SK-N-SH (cell line): ENCODE measurements around the gene MYLK4. TPM values are rescaled to one million over a fixed set of nuclear protein-coding genes. Genes with fewer than 3 reads are reported as not detected.

Experiments
- CTCF ChIA-PET: fragments of 300-600, 350-600 bp; formaldehyde crosslinking; extraction: SDS; loops from one replicate; lab custom pipeline; 2021; lab: Yijun Ruan, JAX
- POLR2A ChIA-PET: fragments of 350-600 bp; sonication (Branson Sonifier 250); formaldehyde crosslinking; extraction: SDS; loops from one replicate; lab custom pipeline; 2020; ENCODE audit warnings: antibody characterized with exemption, inconsistent platforms; lab: Yijun Ruan, JAX
- DNase-seq: peaks from one replicate; pipeline ENCODE4 v3.0.0; 2012
- H2AFZ ChIP-seq: fragments of 200-600 bp; sonication (generic); 2 replicates; pipeline ENCODE4 v1.8.1; 2016; ENCODE audit warnings: antibody characterized with exemption, mild to moderate bottlenecking, low read depth
- H3F3A ChIP-seq: fragments of 200-600 bp; sonication (generic); replicated peaks from 2 replicates; pipeline ENCODE3; 2016; ENCODE audit warnings: antibody characterized with exemption, mild to moderate bottlenecking; ENCODE audit not compliant: insufficient read depth
- H3K27ac ChIP-seq, 2 experiments: fragments of 200-500 bp in 1 of 2; fragments of 200-600 bp in 1 of 2; sonication (Bioruptor generic) in 1 of 2; sonication (generic), shearing (Covaris generic) in 1 of 2; 2 replicates each; pipeline versions ENCODE4 v1.5.1 to v1.6.1; 2014 to 2016; ENCODE audit warnings: low read depth in 2 of 2, inconsistent platforms in 1 of 2, low read length in 1 of 2, mild to moderate bottlenecking in 1 of 2, mixed read lengths in 1 of 2
- H3K27me3 ChIP-seq: fragments of 200-600 bp; sonication (generic), shearing (Covaris generic); 2 replicates; pipeline ENCODE4 v1.6.1; 2016; ENCODE audit warnings: mixed run types; ENCODE audit not compliant: insufficient read depth
- H3K36me3 ChIP-seq, 2 experiments: fragments of 200-500 bp in 1 of 2; fragments of 200-600 bp in 1 of 2; sonication (Bioruptor generic) in 1 of 2; sonication (generic) in 1 of 2; replicated peaks in 1 of 2; 2 replicates each; pipeline versions ENCODE3 to v1.5.1; 2014 to 2016; ENCODE audit warnings: low read length in 1 of 2, mild to moderate bottlenecking in 1 of 2; ENCODE audit not compliant: insufficient read depth in 2 of 2, control insufficient read depth in 1 of 2
- H3K4me1 ChIP-seq, 2 experiments: fragments of 200-500 bp in 1 of 2; fragments of 200-600 bp in 1 of 2; sonication (Bioruptor generic) in 1 of 2; sonication (generic), shearing (Covaris generic) in 1 of 2; 2 replicates each; pipeline versions ENCODE4 v1.5.1 to v1.6.1; 2014 to 2016; ENCODE audit warnings: low read depth in 1 of 2, low read length in 1 of 2, mixed run types in 1 of 2; ENCODE audit not compliant: insufficient read depth in 2 of 2, control insufficient read depth in 1 of 2
- H3K4me2 ChIP-seq: fragments of 200-600 bp; sonication (generic), shearing (Covaris generic); 2 replicates; pipeline ENCODE4 v1.6.1; 2017; ENCODE audit warnings: mixed run types
- H3K4me3 ChIP-seq, 2 experiments: fragments of 200-500 bp in 1 of 2; fragments of 200-600 bp in 1 of 2; sonication (Bioruptor generic) in 1 of 2; sonication (generic), shearing (Covaris generic) in 1 of 2; 2 replicates each; pipeline versions ENCODE4 v1.5.1 to v1.8.1; 2014 to 2016; ENCODE audit warnings: low read depth in 2 of 2, inconsistent platforms in 1 of 2, low read length in 1 of 2, mild to moderate bottlenecking in 1 of 2, mixed read lengths in 1 of 2, moderate library complexity in 1 of 2
- H3K79me2 ChIP-seq: fragments of 200-600 bp; sonication (generic); 2 replicates; pipeline ENCODE4 v1.8.1; 2017; ENCODE audit warnings: mild to moderate bottlenecking; ENCODE audit not compliant: insufficient read depth
- H3K9ac ChIP-seq: fragments of 200-600 bp; sonication (generic); 2 replicates; pipeline ENCODE4 v1.6.1; 2017; ENCODE audit warnings: mixed run types
- H3K9me2 ChIP-seq: fragments of 200-600 bp; sonication (generic); 2 replicates; pipeline ENCODE4 v1.6.1; 2017; ENCODE audit warnings: mixed run types
- H3K9me3 ChIP-seq: fragments of 200-600 bp; sonication (generic); 2 replicates; pipeline ENCODE4 v1.6.1; 2017; ENCODE audit warnings: mixed run types, mild to moderate bottlenecking, moderate library complexity
- H4K20me1 ChIP-seq: fragments of 200-600 bp; sonication (generic); 2 replicates; pipeline ENCODE4 v1.6.1; 2017; ENCODE audit warnings: mild to moderate bottlenecking, mixed run types; ENCODE audit not compliant: insufficient read depth
- CHD2 ChIP-seq: fragments of 150-350 bp; IDR thresholded peaks from 2 replicates; pipeline ENCODE4 v1.6.1; 2018; ENCODE audit warnings: low read length; ENCODE audit not compliant: partially characterized antibody
- EZH2phosphoT487 ChIP-seq: fragments of 200-600 bp; sonication (generic); IDR thresholded peaks from 2 replicates; pipeline ENCODE4 v1.6.1; 2017; ENCODE audit warnings: low read depth, mixed run types, mild to moderate bottlenecking, antibody characterized with exemption, moderate library complexity, borderline replicate concordance
- GABPA ChIP-seq: IDR thresholded peaks from 2 replicates; pipeline ENCODE4 v1.4.0; 2012; ENCODE audit warnings: low read depth, mild to moderate bottlenecking
- GATA2 ChIP-seq: sonication (generic); formaldehyde crosslinking; IDR thresholded peaks from 2 replicates; pipeline ENCODE4 v1.5.0; 2020; ENCODE audit warnings: mild to moderate bottlenecking, missing genetic modification reagents
- MEF2A ChIP-seq: IDR thresholded peaks from 2 replicates; pipeline ENCODE4 v1.4.0; 2012; ENCODE audit warnings: low read depth, borderline replicate concordance
- NFIC ChIP-seq: IDR thresholded peaks from 2 replicates; pipeline ENCODE4 v1.4.0; 2012; ENCODE audit warnings: borderline replicate concordance
- NRF1 ChIP-seq: IDR thresholded peaks from 2 replicates; pipeline ENCODE4 v1.6.1; 2012; ENCODE audit warnings: low read depth, mild to moderate bottlenecking, low read length
- POLR2AphosphoS5 ChIP-seq: IDR thresholded peaks from 2 replicates; pipeline ENCODE4 v1.6.1; 2012; ENCODE audit warnings: low read depth, low read length
- RAD21 ChIP-seq: IDR thresholded peaks from 2 replicates; pipeline ENCODE4 v1.6.1; 2012; ENCODE audit warnings: mild to moderate bottlenecking, low read length
- RCOR1 ChIP-seq: fragments of 150-350 bp; IDR thresholded peaks from 2 replicates; pipeline ENCODE4 v1.6.1; 2017; ENCODE audit warnings: antibody characterized with exemption, low read length
- RXRA ChIP-seq: IDR thresholded peaks from 2 replicates; pipeline ENCODE4 v1.4.0; 2012; ENCODE audit warnings: low read depth, mild to moderate bottlenecking, borderline replicate concordance
- SMC3 ChIP-seq: IDR thresholded peaks from 2 replicates; pipeline ENCODE4 v1.6.1; 2012; ENCODE audit warnings: low read depth, low read length, improper control_type of control experiment
- TAF1 ChIP-seq: IDR thresholded peaks from 2 replicates; pipeline ENCODE4 v1.6.1; 2012; ENCODE audit warnings: low read depth, mild to moderate bottlenecking, low read length, moderate library complexity, borderline replicate concordance
- TCF12 ChIP-seq: IDR thresholded peaks from 2 replicates; pipeline ENCODE4 v1.4.0; 2012
- WGBS: methylation state at CpG from one replicate; pipeline ENCODE4 v1.1.6; 2017; ENCODE audit warnings: low lambda C conversion rate; 5-methylcytosine and 5-hydroxymethylcytosine counted together
- polyA plus RNA-seq, 3 experiments: library from polyadenylated mRNA; depleted of rRNA; stranded (reverse); fragments of >200 nt; gene quantifications; 2 replicates each; pipeline ENCODE4 v1.2.3, GENCODE V29; 2012
- TF ChIP-seq, protein P1 (sequence below): IDR thresholded peaks from 2 replicates; pipeline ENCODE4 v1.4.0; 2012; ENCODE audit warnings: low read depth, borderline replicate concordance
- TF ChIP-seq, protein P2 (sequence below): IDR thresholded peaks from 2 replicates; pipeline ENCODE4 v1.4.0; 2012; ENCODE audit warnings: low read depth
- TF ChIP-seq, protein P3 (sequence below): IDR thresholded peaks from 2 replicates; pipeline ENCODE4; 2012
- TF ChIP-seq, protein P4 (sequence below): IDR thresholded peaks from 2 replicates; pipeline ENCODE4 v1.6.1; 2012; ENCODE audit warnings: mild to moderate bottlenecking, low read depth, low read length, moderate library complexity

MYLK4 gene
- polyA plus RNA-seq, 1 of the 3 experiments (the other 2 are of a cell fraction), result 0.16 TPM

DNA sequence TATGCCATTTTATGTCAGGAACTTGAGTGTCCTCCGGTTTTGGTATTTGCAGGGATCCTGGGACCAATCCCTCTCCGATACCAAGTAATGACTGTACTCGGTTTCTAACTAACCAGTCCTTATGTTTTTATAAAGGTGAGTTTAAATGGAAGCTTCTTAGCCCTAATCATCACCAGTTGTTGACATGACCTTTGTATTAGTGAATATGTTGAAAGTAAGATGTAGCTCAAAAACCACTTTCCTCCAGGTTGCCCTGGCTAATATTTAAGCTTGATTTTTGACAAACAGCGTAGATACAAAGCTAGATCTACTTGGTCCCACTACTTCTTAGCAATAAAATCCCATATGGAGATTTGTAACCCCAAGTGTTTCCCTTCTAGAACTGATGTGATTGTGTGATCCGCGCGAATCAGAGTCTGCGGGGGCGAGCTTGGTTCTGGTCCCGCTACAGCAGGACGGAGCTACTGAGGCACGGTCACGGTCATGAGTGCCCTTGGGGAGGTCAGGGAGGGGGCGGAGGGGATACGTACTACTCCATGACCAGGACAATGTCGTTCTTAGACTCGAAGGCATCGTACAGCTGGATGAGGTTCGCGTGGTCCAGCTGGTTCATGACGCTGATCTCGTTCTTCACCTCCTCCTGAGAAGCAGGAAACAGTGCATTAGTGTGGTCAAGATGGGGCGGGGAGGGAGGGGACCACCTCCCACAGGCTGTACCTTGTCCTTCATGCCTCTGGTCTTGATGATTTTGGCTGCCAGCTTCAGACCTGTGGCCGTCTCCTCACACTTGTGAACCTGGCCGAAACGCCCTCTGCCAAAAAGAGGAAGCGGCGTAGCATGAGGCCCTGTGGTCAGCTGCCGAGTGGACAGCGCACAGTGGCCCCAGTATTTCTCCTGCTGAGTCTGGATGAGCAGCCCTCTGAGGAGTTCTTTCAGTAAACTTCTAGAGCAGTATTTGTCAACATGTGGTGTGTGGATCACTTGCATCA, 65.7 kb downstream of the MYLK4 start (continued):
- TF ChIP-seq, protein P1, sequence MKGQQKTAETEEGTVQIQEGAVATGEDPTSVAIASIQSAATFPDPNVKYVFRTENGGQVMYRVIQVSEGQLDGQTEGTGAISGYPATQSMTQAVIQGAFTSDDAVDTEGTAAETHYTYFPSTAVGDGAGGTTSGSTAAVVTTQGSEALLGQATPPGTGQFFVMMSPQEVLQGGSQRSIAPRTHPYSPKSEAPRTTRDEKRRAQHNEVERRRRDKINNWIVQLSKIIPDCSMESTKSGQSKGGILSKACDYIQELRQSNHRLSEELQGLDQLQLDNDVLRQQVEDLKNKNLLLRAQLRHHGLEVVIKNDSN, result no peak
- no peak for TF ChIP-seq GATA2 (CRISPR knock-in tag)
- TF ChIP-seq NFIC, result no peak
- no peak for TF ChIP-seq POLR2AphosphoS5
- TF ChIP-seq MEF2A, result no peak
- TF ChIP-seq CHD2, result no peak
- no peak for TF ChIP-seq RAD21
- TF ChIP-seq, all 33 proteins: peak for 0

DNA sequence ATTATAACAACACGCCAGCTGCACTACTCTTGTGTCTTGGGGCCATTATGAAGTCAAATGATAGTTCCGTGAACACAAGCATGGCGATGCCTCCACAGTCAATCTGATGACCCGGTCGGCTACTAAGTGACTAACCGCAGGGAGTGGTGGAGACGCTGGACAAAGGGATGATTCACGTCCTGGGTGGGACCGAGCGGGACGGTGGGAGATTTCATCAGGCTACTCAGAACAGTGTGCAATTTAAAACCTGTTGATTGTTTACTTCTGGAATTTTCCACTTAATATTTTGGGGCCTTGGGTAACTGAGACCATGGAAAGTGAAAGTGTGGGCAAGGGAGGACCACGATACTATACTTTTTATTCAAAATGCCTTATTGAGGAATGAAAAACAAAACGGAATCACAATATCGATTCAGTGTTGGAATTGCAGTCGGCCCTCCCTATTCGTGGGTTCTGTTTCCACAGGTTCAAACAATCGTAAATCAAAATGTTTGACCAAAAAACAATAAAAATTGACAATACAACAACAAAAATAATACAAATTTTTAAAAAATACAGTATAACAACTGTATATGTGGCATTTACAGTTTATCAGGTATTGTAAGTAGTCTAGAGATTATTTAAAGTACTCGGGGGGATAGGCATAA, 66.5 kb downstream of the MYLK4 start:
- DNase-seq, result no peak
- CTCF ChIA-PET, result interaction anchor here (0.7 kb wide), 1 partner anchor 66 kb away, joined by 3 read pairs; no protein-coding TSS in a partner anchor
- WGBS, result 80% methylated on average over 18 of the region's 18 CpGs

DNA sequence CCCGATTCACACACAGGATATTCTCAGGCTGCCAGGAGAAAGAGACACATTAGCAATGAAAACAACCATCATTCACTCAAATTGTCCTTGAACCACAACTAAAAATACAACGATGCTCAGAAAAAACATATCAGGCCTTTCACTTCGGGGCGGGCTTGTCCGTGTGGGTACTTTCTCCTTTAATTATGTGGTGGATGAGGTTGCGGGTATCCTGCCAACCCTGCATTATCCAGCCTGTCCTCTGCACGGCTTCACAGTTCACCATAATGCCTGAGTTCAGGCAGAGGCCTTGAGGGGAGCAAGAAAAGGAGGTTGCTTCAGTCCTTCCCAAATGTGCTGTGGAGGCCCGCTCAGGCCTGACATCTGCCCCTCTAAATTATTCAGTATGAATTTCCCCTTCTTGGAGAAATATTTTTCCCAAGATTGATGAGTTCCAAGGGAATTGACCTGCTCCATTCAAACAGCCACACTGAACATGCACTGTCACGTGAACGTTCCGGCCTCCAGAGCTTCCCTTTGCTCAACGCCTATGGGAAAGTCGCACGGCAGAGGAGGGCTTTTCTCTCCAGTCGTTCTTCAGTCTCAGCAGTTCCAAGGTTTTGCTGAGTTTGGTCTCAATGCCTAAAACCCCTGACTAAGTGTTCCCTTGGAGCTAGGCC, 70.3 kb downstream of the MYLK4 start:
- no peaks in the 10 kb centered on the region for H3K9me3 ChIP-seq
- no peaks in the 10 kb centered on the region for H4K20me1 ChIP-seq
- H3K4me1 ChIP-seq, result no peaks in the 10 kb centered on the region
- no peaks in the 10 kb centered on the region for H3K27me3 ChIP-seq
- no peak overlapping the region for H3K4me3 ChIP-seq
- WGBS, result 80% methylated on average over 15 of the region's 15 CpGs
- H3K36me3 ChIP-seq, result no peaks in the 10 kb centered on the region
- no peak overlapping the region for H2AFZ ChIP-seq
- ChIA-PET CTCF (no interaction called here), POLR2A (no interaction called here)
- DNase-seq, result no peak
- H3F3A ChIP-seq, result no peaks in the 10 kb centered on the region
- H3K79me2 ChIP-seq, result no peaks in the 10 kb centered on the region
- H3K9ac ChIP-seq, result no peak overlapping the region
- H3K4me2 ChIP-seq, result no peak overlapping the region
- H3K27ac ChIP-seq, result no peak overlapping the region
- no peaks in the 10 kb centered on the region for H3K9me2 ChIP-seq
- no peak for TF ChIP-seq GATA2 (CRISPR knock-in tag)
- TF ChIP-seq, protein P2, sequence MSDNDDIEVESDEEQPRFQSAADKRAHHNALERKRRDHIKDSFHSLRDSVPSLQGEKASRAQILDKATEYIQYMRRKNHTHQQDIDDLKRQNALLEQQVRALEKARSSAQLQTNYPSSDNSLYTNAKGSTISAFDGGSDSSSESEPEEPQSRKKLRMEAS, result no peak
- TF ChIP-seq GABPA, result no peak
- TF ChIP-seq, protein P3, sequence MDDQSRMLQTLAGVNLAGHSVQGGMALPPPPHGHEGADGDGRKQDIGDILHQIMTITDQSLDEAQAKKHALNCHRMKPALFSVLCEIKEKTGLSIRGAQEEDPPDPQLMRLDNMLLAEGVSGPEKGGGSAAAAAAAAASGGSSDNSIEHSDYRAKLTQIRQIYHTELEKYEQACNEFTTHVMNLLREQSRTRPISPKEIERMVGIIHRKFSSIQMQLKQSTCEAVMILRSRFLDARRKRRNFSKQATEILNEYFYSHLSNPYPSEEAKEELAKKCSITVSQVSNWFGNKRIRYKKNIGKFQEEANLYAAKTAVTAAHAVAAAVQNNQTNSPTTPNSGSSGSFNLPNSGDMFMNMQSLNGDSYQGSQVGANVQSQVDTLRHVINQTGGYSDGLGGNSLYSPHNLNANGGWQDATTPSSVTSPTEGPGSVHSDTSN, result no peak
- no peak for TF ChIP-seq RCOR1
- TF ChIP-seq NFIC, result no peak
- no peak for TF ChIP-seq SMC3
- TF ChIP-seq, protein P4, sequence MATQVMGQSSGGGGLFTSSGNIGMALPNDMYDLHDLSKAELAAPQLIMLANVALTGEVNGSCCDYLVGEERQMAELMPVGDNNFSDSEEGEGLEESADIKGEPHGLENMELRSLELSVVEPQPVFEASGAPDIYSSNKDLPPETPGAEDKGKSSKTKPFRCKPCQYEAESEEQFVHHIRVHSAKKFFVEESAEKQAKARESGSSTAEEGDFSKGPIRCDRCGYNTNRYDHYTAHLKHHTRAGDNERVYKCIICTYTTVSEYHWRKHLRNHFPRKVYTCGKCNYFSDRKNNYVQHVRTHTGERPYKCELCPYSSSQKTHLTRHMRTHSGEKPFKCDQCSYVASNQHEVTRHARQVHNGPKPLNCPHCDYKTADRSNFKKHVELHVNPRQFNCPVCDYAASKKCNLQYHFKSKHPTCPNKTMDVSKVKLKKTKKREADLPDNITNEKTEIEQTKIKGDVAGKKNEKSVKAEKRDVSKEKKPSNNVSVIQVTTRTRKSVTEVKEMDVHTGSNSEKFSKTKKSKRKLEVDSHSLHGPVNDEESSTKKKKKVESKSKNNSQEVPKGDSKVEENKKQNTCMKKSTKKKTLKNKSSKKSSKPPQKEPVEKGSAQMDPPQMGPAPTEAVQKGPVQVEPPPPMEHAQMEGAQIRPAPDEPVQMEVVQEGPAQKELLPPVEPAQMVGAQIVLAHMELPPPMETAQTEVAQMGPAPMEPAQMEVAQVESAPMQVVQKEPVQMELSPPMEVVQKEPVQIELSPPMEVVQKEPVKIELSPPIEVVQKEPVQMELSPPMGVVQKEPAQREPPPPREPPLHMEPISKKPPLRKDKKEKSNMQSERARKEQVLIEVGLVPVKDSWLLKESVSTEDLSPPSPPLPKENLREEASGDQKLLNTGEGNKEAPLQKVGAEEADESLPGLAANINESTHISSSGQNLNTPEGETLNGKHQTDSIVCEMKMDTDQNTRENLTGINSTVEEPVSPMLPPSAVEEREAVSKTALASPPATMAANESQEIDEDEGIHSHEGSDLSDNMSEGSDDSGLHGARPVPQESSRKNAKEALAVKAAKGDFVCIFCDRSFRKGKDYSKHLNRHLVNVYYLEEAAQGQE, result no peak
- no peak for TF ChIP-seq EZH2phosphoT487
- no peak for TF ChIP-seq NRF1

More for the DNA sequence above, 66.5 kb downstream of the MYLK4 start:
- H3K9me3 ChIP-seq, result no peaks in the 10 kb centered on the region
- H3K9me2 ChIP-seq, result no peaks in the 10 kb centered on the region
- no peaks in the 10 kb centered on the region for H4K20me1 ChIP-seq
- H3F3A ChIP-seq, result peaks cover 3% of the 10 kb centered on the region
- no peak overlapping the region for H3K9ac ChIP-seq
- POLR2A ChIA-PET, result no interaction called here
- no peak overlapping the region for H2AFZ ChIP-seq
- TF ChIP-seq SMC3 (no peak), TCF12 (no peak), RXRA (no peak), EZH2phosphoT487 (no peak), TAF1 (no peak)
- H3K36me3 ChIP-seq, result no peaks in the 10 kb centered on the region
- no peak overlapping the region for H3K4me2 ChIP-seq
- H3K79me2 ChIP-seq, result no peaks in the 10 kb centered on the region
- H3K27ac ChIP-seq, result no peak overlapping the region
- no peaks in the 10 kb centered on the region for H3K27me3 ChIP-seq
- H3K4me3 ChIP-seq, result no peak overlapping the region
- H3K4me1 ChIP-seq, result no peaks in the 10 kb centered on the region; a peak in 1 of 4 replicates
